Pancreas (tissue), 10 donors: ENCODE data around the gene PTPRD. TPM values are rescaled to one million over a fixed set of nuclear protein-coding genes. Genes with fewer than 3 reads are reported as not detected.

Experiments
- ATAC-seq, 4 donors: fragments of 200-7000 bp; cut with Tn5 transposase; one replicate each; pipeline versions ENCODE4 v1.8.0 to v1.9.1; 2020; ENCODE audit warnings: mild to moderate bottlenecking in 4 of 4, moderate library complexity in 4 of 4
- DNase-seq, 6 donors: peaks; one replicate each; pipeline ENCODE4 v3.0.0-alpha.2; 2020
- FAIRE-seq: peaks from 2 replicates; lab custom pipeline; 2012; peaks lifted over from hg19 to GRCh38; lab: Jason Lieb, UNC
- H3K27ac ChIP-seq, 4 donors: fragments of 200-600 bp; sonication (generic); 1 replicate in 3 of 4; 2 replicates in 1 of 4; pipeline versions ENCODE4 v1.5.0 to v1.8.0; 2020
- H3K27me3 ChIP-seq, 4 donors: fragments of 200-600 bp; one replicate each; pipeline ENCODE4 v1.8.0; 2021
- H3K36me3 ChIP-seq, 3 donors: fragments of 200-600 bp; sonication (generic) in 1 of 3; one replicate each; pipeline versions ENCODE4 v1.5.0 to v1.8.0; 2020 to 2021
- H3K4me1 ChIP-seq, 3 donors: fragments of 200-600 bp; one replicate each; pipeline ENCODE4 v1.8.0; 2021
- H3K4me3 ChIP-seq, 4 donors: fragments of 200-600 bp; sonication (generic) in 2 of 4; one replicate each; pipeline versions ENCODE4 v1.5.0 to v1.8.0; 2020 to 2021
- H3K9me3 ChIP-seq, 4 donors: fragments of 200-600 bp; one replicate each; pipeline ENCODE4 v1.8.0; 2021
- WGBS, 2 donors: extraction: QIAGEN DNeasy Blood & Tissue Kit; methylation state at CpG; one replicate each; pipeline ENCODE4 v1.1.7; 2013; 5-methylcytosine and 5-hydroxymethylcytosine counted together
- intact Hi-C, 3 donors: fragments of 100-400 bp; cut with DNase I; formaldehyde crosslinking; loops; one replicate each; pipeline versions ENCODE4 v1.11.1 to v1.14.2; 2022
- polyA plus RNA-seq, 2 donors: library from polyadenylated mRNA; stranded (reverse); fragments of 200-250 nt; gene quantifications; one replicate each; pipeline ENCODE4 v1.2.3, GENCODE V29; 2013
- total RNA-seq, 6 donors: library from RNA; stranded (reverse); fragmentation: NEBNext Ultra II Directional in 4 of 6; extraction: Animal tissue kit (Norgen Biotek cat#: 25700) in 4 of 6; gene quantifications; one replicate each; pipeline versions ENCODE4 v1.2.1 to v1.2.4, GENCODE V29; 2021 to 2023
- TF ChIP-seq, protein P1 (sequence below), 4 donors: fragments of 200-600 bp; sonication (generic) in 3 of 4; IDR thresholded peaks; one replicate each; pipeline versions ENCODE4 v1.5.0 to v1.8.0; 2021; ENCODE audit warnings: antibody characterized with exemption in 4 of 4
- donor health status: healthy with polysubstance abuse.
- donor health status: DM: no; HTN: no; CAD: no; lungs with moderate emphysema.
- donor health status: DM: no; HTN: no; CAD: no.
- donor health status: control.
- donor health status: control.
- donor health status: Bipolar disorder and iron deficiency.
- donor health status: DM: yes; HTN: yes; CAD: no.
- donor health status: DM: no; HTN: no; CAD: no.
- donor health status: DM: no; HTN: no; CAD: no.
- donor health status: DM: yes; HTN: yes; CAD: no.

Gene PTPRD
- total and polyA plus RNA-seq, 8 donors = 2.1 to 21.7 (median 5.1) TPM

DNA sequence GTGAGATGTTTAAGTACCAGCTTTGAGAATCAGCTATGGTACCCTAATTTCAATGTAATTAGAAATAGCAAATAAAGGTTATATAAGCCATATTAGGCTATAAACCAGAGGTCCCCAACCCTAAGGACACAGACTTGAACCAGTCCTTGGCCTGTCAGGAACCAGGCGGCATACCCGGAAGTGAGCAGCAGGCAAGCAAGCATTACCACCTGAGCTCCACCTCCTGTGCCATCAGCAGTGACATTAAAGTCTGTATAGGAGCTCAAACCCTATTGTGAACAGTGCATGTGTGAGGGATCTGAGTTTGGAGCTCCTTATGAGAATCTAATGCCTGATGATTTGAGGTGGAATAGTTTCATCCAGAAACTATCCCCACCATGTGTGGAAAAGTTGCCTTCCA, 1009.5 kb downstream of the PTPRD start:
- H3K27ac ChIP-seq = no peak overlapping the region
- no peaks in the 10 kb centered on the region for H3K9me3 ChIP-seq
- no peaks in the 10 kb centered on the region for H3K36me3 ChIP-seq
- WGBS, 2 donors = 63 to 78% methylated on average over 2 of the region's 2 CpGs
- no peaks in the 10 kb centered on the region for H3K4me1 ChIP-seq
- ATAC-seq = no peak
- no peak for DNase-seq
- intact Hi-C loops = loop anchor here in 1 of 3 donors (10.0 kb wide), 1 partner anchor 191 kb away; no protein-coding TSS in a partner anchor
- H3K27me3 ChIP-seq = no peaks in the 10 kb centered on the region
- FAIRE-seq = no peak
- H3K4me3 ChIP-seq = no peak overlapping the region
- TF ChIP-seq, protein P1, sequence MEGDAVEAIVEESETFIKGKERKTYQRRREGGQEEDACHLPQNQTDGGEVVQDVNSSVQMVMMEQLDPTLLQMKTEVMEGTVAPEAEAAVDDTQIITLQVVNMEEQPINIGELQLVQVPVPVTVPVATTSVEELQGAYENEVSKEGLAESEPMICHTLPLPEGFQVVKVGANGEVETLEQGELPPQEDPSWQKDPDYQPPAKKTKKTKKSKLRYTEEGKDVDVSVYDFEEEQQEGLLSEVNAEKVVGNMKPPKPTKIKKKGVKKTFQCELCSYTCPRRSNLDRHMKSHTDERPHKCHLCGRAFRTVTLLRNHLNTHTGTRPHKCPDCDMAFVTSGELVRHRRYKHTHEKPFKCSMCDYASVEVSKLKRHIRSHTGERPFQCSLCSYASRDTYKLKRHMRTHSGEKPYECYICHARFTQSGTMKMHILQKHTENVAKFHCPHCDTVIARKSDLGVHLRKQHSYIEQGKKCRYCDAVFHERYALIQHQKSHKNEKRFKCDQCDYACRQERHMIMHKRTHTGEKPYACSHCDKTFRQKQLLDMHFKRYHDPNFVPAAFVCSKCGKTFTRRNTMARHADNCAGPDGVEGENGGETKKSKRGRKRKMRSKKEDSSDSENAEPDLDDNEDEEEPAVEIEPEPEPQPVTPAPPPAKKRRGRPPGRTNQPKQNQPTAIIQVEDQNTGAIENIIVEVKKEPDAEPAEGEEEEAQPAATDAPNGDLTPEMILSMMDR (IDR thresholded peaks at IDR 0.05) = no peak

DNA sequence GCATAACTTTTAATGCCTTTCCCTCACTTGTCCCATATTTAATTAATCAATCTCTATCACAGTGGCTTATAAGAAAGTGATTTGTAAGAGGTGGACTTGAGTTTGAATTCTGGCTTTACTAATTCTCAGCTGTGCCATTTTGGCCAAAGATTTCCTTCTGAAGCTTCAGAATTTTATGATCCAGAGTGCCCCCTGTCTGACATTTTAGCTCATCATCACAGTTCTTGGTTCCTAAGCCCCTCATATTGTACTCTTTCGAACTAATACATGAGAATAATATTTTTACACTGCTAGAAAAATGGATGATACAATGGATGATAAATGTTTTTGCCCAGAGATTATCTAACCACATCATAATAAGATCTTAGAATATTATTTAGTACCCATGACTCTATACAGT, 1014.1 kb downstream of the PTPRD start:
- H3K4me1 ChIP-seq = no peaks in the 10 kb centered on the region
- intact Hi-C loops = no loop called here
- TF ChIP-seq, protein P1 (IDR thresholded peaks at IDR 0.05) = no peak
- no peaks in the 10 kb centered on the region for H3K9me3 ChIP-seq
- no peak for FAIRE-seq
- H3K27ac ChIP-seq = no peak overlapping the region
- H3K27me3 ChIP-seq = no peaks in the 10 kb centered on the region
- no peak for ATAC-seq
- WGBS, 2 donors = 54 to 66% methylated on average over 1 of the region's 1 CpG
- no peak for DNase-seq
- H3K4me3 ChIP-seq = no peak overlapping the region
- H3K36me3 ChIP-seq = no peaks in the 10 kb centered on the region

DNA sequence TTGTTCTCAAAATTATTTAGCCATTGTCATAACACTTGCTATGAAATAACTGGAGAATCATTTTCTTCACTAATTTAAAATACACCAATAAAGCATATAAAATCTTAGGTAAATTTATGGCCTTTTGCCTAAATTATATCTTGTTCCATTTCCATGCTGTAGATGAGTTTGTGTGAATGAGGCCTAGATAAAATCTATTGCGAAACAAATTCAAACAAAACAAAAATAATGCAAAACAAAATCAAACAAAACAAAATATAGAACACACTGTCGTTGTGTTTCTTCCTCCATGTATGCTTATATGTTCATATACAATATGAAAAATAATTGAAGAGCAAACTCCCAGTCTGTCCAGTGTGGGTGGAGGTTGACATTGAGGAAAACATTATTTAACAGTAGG, 1020.7 kb downstream of the PTPRD start:
- 56 to 68% methylated on average over 2 of the region's 2 CpGs for WGBS, 2 donors
- Histone ChIP-seq H3K4me1 (no peaks in the 10 kb centered on the region), H3K4me3 (no peak overlapping the region), H3K9me3 (peaks cover 0 to 3% (median 0%) of the 10 kb centered on the region in 4 donors), H3K36me3 (no peaks in the 10 kb centered on the region), H3K27ac (no peak overlapping the region), H3K27me3 (no peaks in the 10 kb centered on the region)
- TF ChIP-seq, protein P1 (IDR thresholded peaks at IDR 0.05) = no peak
- ATAC-seq = no peak
- intact Hi-C loops = no loop called here
- DNase-seq = no peak
- FAIRE-seq = no peak

DNA sequence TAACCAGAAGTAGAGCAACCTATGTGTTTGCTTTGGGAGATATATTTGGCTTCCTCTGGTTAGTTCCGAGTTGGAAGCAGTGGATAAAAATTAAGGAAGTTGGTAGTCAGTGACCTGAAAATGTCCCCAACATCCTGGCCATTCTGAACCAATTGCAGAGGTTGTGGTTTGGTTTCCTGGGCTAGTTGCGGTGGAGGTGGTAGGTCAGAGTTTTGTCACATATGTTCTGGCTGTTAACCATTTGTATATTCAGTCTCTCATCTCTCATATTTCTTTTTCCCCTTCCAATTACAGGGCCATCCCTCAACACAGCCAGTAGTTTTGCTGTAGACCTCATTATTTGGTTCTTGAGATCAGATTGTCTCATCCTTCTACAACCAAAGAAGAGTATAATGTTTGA, 1026.9 kb downstream of the PTPRD start:
- TF ChIP-seq, protein P1 (IDR thresholded peaks at IDR 0.05) = no peak
- FAIRE-seq (no peak), ATAC-seq (no peak), DNase-seq (no peak)
- no peaks in the 10 kb centered on the region for H3K27me3 ChIP-seq
- no peak overlapping the region for H3K27ac ChIP-seq
- no peaks in the 10 kb centered on the region for H3K36me3 ChIP-seq
- no peak overlapping the region for H3K4me3 ChIP-seq
- WGBS, 2 donors = 49 to 65% methylated on average over 2 of the region's 2 CpGs
- no peaks in the 10 kb centered on the region for H3K4me1 ChIP-seq
- intact Hi-C loops = no loop called here
- H3K9me3 ChIP-seq = peaks cover 0 to 3% (median 0%) of the 10 kb centered on the region in 4 donors

DNA sequence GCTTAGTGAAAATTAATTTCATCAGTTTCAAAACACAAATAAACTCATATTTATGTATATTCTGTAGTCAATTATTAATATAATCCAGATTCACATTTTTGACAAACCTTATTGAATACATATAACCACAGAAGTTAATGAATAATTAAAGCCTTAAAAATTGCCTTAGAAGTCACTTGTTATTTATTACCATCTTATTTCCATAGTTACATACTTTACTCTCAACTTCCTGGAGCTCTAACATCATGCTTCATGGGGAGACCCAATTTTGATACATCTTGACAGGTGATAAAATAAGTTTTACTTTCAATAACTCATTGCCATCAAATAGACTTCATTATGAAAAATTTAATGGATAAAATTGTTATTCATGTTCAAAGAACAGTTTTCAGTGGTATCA, 1038.7 kb downstream of the PTPRD start:
- intact Hi-C loops = no loop called here
- H3K27me3 ChIP-seq = no peaks in the 10 kb centered on the region
- FAIRE-seq (no peak), ATAC-seq (no peak), DNase-seq (no peak)
- H3K9me3 ChIP-seq = no peaks in the 10 kb centered on the region
- no peak overlapping the region for H3K27ac ChIP-seq
- H3K4me3 ChIP-seq = no peak overlapping the region
- no peaks in the 10 kb centered on the region for H3K36me3 ChIP-seq
- H3K4me1 ChIP-seq = no peaks in the 10 kb centered on the region
- TF ChIP-seq, protein P1 (IDR thresholded peaks at IDR 0.05) = no peak
